Cardiac muscle cell (in vitro differentiated cells and primary cell): Measurements from ENCODE around the gene LCK. TPM values are rescaled to one million over a fixed set of nuclear protein-coding genes. Genes with fewer than 3 reads are reported as not detected.

Experiments used
- DNase-seq, 2 donors: peaks; one replicate each; pipeline versions ENCODE4 v3.0.0 to v3.0.0-alpha.2; 2010 to 2017; ENCODE audit warnings: low read depth in 1 of 2, low spot score in 1 of 2
- H3K27ac ChIP-seq: fragments of 200-600 bp; sonication (generic); 2 replicates; pipeline ENCODE4 v1.5.1; 2016
- H3K27me3 ChIP-seq: fragments of 200-600 bp; sonication (generic); 2 replicates; pipeline ENCODE4 v1.6.0; 2016; ENCODE audit warnings: control low read depth
- H3K36me3 ChIP-seq: fragments of 200-600 bp; sonication (generic); 2 replicates; pipeline ENCODE4 v1.5.1; 2016; ENCODE audit warnings: control low read depth
- H3K4me1 ChIP-seq: fragments of 200-600 bp; sonication (generic); 2 replicates; pipeline ENCODE4 v1.8.1; 2017; ENCODE audit warnings: low read depth, mild to moderate bottlenecking, mixed run types
- H3K4me3 ChIP-seq: fragments of 200-600 bp; sonication (generic); 2 replicates; pipeline ENCODE4 v1.5.1; 2016; ENCODE audit warnings: mild to moderate bottlenecking
- H3K9me3 ChIP-seq: fragments of 200-600 bp; sonication (generic); 2 replicates; pipeline ENCODE4 v1.5.1; 2017; ENCODE audit warnings: low read depth, mild to moderate bottlenecking, control low read depth
- polyA plus RNA-seq: library from polyadenylated mRNA; unstranded; fragments of >200 nt; fragmentation: Nextera tagmentation; extraction: Ambion mirVana; gene quantifications from 2 replicates; pipeline ENCODE4 v1.2.1, GENCODE V29; 2016
- total RNA-seq: library from RNA; depleted of rRNA; stranded (reverse); fragments of >200 nt; gene quantifications from 2 replicates; pipeline ENCODE4 v1.2.3, GENCODE V29; 2016
- TF ChIP-seq, protein P1 (sequence below): IDR thresholded peaks from 2 replicates; pipeline ENCODE4 v1.5.1; 2012; ENCODE audit warnings: low read depth, mild to moderate bottlenecking, low read length

The LCK gene
- total and polyA plus RNA-seq, 2 experiments from 2014 or later: 0.18 TPM; not detected in 1

DNA sequence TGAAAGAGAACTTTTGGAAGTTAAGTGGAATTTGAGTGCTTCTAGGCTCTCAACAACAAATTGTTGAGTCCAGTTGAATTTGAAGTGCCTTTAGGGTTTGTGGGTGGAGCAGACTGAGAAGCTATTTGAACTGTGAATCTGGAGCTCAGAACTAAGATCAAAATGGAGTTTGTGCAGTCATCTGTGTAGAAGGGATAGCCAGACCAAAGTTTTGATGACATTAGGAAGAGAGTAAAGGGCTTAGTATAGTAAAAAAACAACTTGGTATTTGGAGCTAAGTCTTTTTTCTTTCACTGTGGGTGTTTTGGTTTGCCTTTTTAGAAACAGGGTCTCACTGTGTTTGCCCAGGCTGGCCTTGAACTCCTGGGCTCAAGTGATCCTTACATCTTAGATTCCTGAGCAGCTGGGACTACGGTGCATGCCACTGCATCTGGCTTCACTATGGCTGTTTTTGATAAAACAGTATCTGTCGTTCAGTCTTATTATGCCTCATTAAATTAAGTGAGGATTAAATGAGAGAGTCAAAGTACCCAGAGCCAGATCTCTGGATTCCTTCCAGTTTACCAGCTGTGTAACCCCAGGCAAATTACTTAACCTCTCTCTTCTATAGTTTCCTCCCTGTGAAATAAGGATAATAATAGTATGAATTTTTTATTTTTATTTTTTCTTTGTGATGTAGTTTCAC is 60.8 kb downstream of the LCK start:
- H3K4me1 ChIP-seq: no peaks in the 10 kb centered on the region
- no peak overlapping the region for H3K27ac ChIP-seq
- H3K27me3 ChIP-seq: no peaks in the 10 kb centered on the region
- H3K36me3 ChIP-seq: peaks cover 2% of the 10 kb centered on the region
- TF ChIP-seq, protein P1, sequence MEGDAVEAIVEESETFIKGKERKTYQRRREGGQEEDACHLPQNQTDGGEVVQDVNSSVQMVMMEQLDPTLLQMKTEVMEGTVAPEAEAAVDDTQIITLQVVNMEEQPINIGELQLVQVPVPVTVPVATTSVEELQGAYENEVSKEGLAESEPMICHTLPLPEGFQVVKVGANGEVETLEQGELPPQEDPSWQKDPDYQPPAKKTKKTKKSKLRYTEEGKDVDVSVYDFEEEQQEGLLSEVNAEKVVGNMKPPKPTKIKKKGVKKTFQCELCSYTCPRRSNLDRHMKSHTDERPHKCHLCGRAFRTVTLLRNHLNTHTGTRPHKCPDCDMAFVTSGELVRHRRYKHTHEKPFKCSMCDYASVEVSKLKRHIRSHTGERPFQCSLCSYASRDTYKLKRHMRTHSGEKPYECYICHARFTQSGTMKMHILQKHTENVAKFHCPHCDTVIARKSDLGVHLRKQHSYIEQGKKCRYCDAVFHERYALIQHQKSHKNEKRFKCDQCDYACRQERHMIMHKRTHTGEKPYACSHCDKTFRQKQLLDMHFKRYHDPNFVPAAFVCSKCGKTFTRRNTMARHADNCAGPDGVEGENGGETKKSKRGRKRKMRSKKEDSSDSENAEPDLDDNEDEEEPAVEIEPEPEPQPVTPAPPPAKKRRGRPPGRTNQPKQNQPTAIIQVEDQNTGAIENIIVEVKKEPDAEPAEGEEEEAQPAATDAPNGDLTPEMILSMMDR: no peak
- H3K4me3 ChIP-seq: no peak overlapping the region
- DNase-seq: no peak
- H3K9me3 ChIP-seq: no peaks in the 10 kb centered on the region

DNA sequence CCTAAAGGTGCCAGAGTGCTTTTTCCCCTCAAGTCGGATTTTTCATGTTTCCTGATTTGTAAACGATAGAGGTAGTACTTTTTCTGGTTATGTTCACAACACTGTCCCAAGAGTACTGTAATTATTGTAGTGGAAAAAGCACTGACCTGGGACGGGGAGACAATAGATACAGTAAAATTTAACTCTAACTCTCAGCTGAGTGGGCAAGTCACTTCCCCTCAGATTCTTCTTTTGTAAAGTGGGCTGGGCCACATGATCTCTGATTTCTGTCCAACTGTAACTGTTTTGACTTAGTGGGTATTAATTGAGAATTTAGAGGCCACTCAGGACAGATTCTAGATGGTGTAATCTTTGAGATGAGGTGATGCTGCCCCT is 65.8 kb downstream of the LCK start:
- Histone ChIP-seq H3K4me1 (no peaks in the 10 kb centered on the region), H3K27me3 (no peaks in the 10 kb centered on the region), H3K4me3 (no peak overlapping the region), H3K9me3 (no peaks in the 10 kb centered on the region), H3K36me3 (peaks cover 22% of the 10 kb centered on the region), H3K27ac (no peak overlapping the region)
- TF ChIP-seq, protein P1: no peak
- DNase-seq: no peak

DNA sequence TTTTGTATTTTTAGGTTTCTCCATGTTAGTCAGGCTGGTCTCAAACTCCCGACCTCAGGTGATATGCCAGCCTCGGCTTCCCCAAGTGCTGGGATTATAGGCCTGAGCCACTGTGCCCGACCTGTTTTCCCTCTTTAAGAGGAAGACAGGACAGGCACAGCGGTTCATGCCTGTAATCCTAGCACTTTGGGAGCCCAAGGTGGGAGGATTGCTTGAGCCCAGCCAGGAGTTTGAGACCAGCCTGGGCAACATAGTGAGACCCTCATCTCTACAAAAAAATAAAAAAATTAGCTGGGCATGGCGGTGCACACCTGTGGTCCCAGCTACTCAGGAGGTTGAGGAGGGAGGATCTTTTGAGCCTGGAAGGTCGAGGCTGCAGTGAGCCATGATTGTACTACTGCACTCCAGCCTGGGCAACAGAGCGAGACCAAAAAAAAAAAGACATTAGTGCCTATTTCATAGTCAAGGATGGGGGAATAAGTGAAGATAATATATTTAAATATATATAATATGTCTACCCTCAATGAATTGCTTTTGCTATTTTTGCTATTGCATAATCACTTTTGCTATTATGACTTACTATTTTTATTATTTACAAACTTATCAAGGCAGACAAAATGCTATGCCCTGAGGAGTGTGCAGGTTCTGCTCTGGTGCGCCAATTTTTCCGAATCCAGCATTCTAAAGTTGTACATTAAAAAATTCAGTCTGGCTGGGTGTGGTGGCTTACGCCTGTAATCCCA is 67.2 kb downstream of the LCK start:
- no peaks in the 10 kb centered on the region for H3K27me3 ChIP-seq
- no peaks in the 10 kb centered on the region for H3K9me3 ChIP-seq
- H3K4me3 ChIP-seq: no peak overlapping the region
- H3K36me3 ChIP-seq: peaks cover 22% of the 10 kb centered on the region
- no peak overlapping the region for H3K27ac ChIP-seq
- H3K4me1 ChIP-seq: no peaks in the 10 kb centered on the region
- DNase-seq: no peak
- TF ChIP-seq, protein P1: no peak

DNA sequence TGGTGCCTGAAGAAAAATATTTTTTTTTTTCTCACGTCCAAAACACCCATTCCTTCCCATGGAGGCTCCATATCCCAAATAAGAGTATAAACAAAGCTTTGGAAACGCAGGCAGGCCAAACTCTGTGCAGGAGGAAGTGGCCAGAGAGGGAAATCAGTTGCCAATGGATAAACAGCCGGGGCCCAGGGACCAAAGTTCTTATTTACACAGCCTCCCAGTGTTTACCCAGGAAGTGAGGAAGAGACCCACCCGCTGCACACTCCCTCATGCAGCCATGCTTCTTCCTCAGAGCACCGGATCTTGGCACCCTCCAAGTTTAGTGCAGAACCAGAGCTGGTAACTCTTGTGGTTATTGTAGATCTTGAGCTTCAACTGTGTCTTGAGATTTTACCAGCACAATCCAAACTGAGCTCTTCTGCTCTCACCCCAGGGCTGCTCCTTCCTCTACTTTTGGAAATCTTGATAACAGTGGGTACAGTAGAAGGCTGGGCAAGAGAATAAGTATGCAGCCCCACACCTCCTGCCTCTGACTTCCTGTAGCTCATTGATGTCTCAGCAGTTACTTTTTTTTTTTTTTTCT is 70.7 kb downstream of the LCK start:
- no peak for DNase-seq
- no peak overlapping the region for H3K4me3 ChIP-seq
- H3K9me3 ChIP-seq: no peaks in the 10 kb centered on the region
- H3K36me3 ChIP-seq: peaks cover 23% of the 10 kb centered on the region
- no peaks in the 10 kb centered on the region for H3K27me3 ChIP-seq
- TF ChIP-seq, protein P1: no peak
- no peaks in the 10 kb centered on the region for H3K4me1 ChIP-seq
- no peak overlapping the region for H3K27ac ChIP-seq

DNA sequence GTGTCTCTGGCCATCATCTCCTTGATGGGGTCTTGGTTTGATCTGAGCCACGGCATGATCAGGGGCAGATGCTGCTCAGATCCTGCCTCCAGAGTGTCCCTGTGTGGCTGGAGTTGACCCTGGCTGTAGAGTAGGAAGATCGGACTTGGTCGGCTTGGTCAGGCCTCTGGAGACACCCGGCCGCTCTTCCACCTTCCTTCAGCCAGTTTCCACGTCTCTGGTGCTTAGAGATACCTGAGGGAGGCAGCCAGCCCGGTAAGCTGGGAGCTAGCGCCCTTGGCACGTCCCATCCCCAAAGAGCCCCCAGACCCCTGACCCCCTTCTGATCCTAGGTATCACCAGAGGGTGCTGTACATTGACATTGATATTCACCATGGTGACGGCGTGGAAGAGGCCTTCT is 76.1 kb downstream of the LCK start:
- no peaks in the 10 kb centered on the region for H3K9me3 ChIP-seq
- TF ChIP-seq, protein P1: no peak
- no peaks in the 10 kb centered on the region for H3K27me3 ChIP-seq
- no peak for DNase-seq
- H3K4me3 ChIP-seq: no peak overlapping the region
- H3K4me1 ChIP-seq: no peaks in the 10 kb centered on the region
- H3K36me3 ChIP-seq: peaks cover 34% of the 10 kb centered on the region
- H3K27ac ChIP-seq: no peak overlapping the region
